Astrocyte (in vitro differentiated cells and primary cell): Measurements from ENCODE around the gene ARHGAP26. TPM values are rescaled to one million over a fixed set of nuclear protein-coding genes. Genes with fewer than 3 reads are reported as not detected.

Experiments used
- DNase-seq: peaks from one replicate; pipeline ENCODE4 v3.0.0-alpha.2; 2010; ENCODE audit warnings: low read depth
- FAIRE-seq: peaks from 2 replicates; lab custom pipeline; 2011; peaks lifted over from hg19 to GRCh38; lab: Jason Lieb, UNC
- H2AFZ ChIP-seq: 2 replicates; pipeline ENCODE4 v1.6.0; 2012; ENCODE audit warnings: low read depth, low read length, inconsistent platforms
- H3K27ac ChIP-seq: 2 replicates; pipeline ENCODE4 v1.5.1; 2011; ENCODE audit warnings: low read depth, low read length, inconsistent platforms
- H3K27me3 ChIP-seq: 2 replicates; pipeline ENCODE4 v1.6.0; 2011; ENCODE audit warnings: low read length, inconsistent platforms; ENCODE audit not compliant: insufficient read depth
- H3K36me3 ChIP-seq: 2 replicates; pipeline ENCODE4 v1.5.1; 2011; ENCODE audit warnings: low read length, inconsistent platforms; ENCODE audit not compliant: insufficient read depth
- H3K4me1 ChIP-seq: 2 replicates; pipeline ENCODE4 v1.5.1; 2011; ENCODE audit warnings: low read length, inconsistent platforms; ENCODE audit not compliant: insufficient read depth
- H3K4me2 ChIP-seq: 2 replicates; pipeline ENCODE4 v1.6.0; 2012; ENCODE audit warnings: low read length, inconsistent platforms
- H3K4me3 ChIP-seq: 2 replicates; pipeline ENCODE4 v1.5.1; 2011; ENCODE audit warnings: low read depth, mild to moderate bottlenecking, low read length, inconsistent platforms; ENCODE audit not compliant: insufficient read depth
- H3K79me2 ChIP-seq: 2 replicates; pipeline ENCODE4 v1.6.0; 2012; ENCODE audit warnings: mild to moderate bottlenecking, low read length, inconsistent platforms; ENCODE audit not compliant: insufficient read depth
- H3K9ac ChIP-seq: 2 replicates; pipeline ENCODE4 v1.6.0; 2012; ENCODE audit warnings: mild to moderate bottlenecking, low read length, inconsistent platforms
- H3K9me3 ChIP-seq: 2 replicates; pipeline ENCODE4 v1.5.1; 2012; ENCODE audit warnings: low read depth, mild to moderate bottlenecking, low read length, inconsistent platforms; ENCODE audit not compliant: insufficient read depth
- H4K20me1 ChIP-seq: 2 replicates; pipeline ENCODE4 v1.6.0; 2012; ENCODE audit warnings: low read length, inconsistent platforms; ENCODE audit not compliant: insufficient read depth
- H3K27ac Mint-ChIP-seq: one replicate; pipeline ENCODE4 v1.8.0; 2021; ENCODE audit warnings: mild to moderate bottlenecking, mixed read lengths; ENCODE audit not compliant: unreplicated experiment
- H3K27me3 Mint-ChIP-seq: one replicate; pipeline ENCODE4 v1.8.0; 2021; ENCODE audit warnings: low read depth, mixed read lengths; ENCODE audit not compliant: unreplicated experiment
- H3K36me3 Mint-ChIP-seq: one replicate; pipeline ENCODE4 v1.8.0; 2021; ENCODE audit warnings: low read depth, mixed read lengths; ENCODE audit not compliant: unreplicated experiment
- H3K4me1 Mint-ChIP-seq: one replicate; pipeline ENCODE4 v1.8.0; 2021; ENCODE audit warnings: low read depth, mixed read lengths; ENCODE audit not compliant: unreplicated experiment
- H3K4me3 Mint-ChIP-seq: one replicate; pipeline ENCODE4 v1.8.0; 2021; ENCODE audit warnings: mild to moderate bottlenecking, moderate library complexity, mixed read lengths; ENCODE audit not compliant: unreplicated experiment
- H3K9me3 Mint-ChIP-seq: one replicate; pipeline ENCODE4 v1.8.0; 2021; ENCODE audit warnings: mild to moderate bottlenecking, mixed read lengths; ENCODE audit not compliant: unreplicated experiment
- CTCF ChIP-seq: IDR thresholded peaks from 2 replicates; pipeline ENCODE4 v1.5.1; 2011; ENCODE audit warnings: low read depth, mild to moderate bottlenecking, inconsistent platforms, low read length, moderate library complexity; ENCODE audit not compliant: insufficient read depth
- EZH2 ChIP-seq: IDR thresholded peaks from 2 replicates; pipeline ENCODE4 v1.6.1; 2012; ENCODE audit warnings: mild to moderate bottlenecking, low read length, inconsistent platforms; ENCODE audit not compliant: insufficient read depth
- total RNA-seq: library from RNA; stranded (reverse); gene quantifications from 2 replicates; pipeline ENCODE4 v1.2.1, GENCODE V29; 2021

ARHGAP26 gene
- total RNA-seq, 1 donor from 2014 or later = 5.6 TPM

- H4K20me1 ChIP-seq = no peaks in the 10 kb centered on the region
- H3K9ac ChIP-seq = no peak overlapping the region
- Mint-ChIP-seq H3K27ac (peak overlapping the region; percentile 15), H3K9me3 (peaks cover 1% of the 10 kb centered on the region), H3K4me3 (no peak overlapping the region), H3K36me3 (peaks cover 2% of the 10 kb centered on the region), H3K27me3 (no peaks in the 10 kb centered on the region), H3K4me1 (peaks cover 24% of the 10 kb centered on the region)
- FAIRE-seq (no peak), DNase-seq (peak; percentile 58)
- H3K27ac ChIP-seq = no peak overlapping the region
- H3K79me2 ChIP-seq = no peaks in the 10 kb centered on the region
- no peak overlapping the region for H2AFZ ChIP-seq
- no peaks in the 10 kb centered on the region for H3K36me3 ChIP-seq
- peak overlapping the region; percentile 42 for H3K4me2 ChIP-seq
- no peaks in the 10 kb centered on the region for H3K9me3 ChIP-seq
- H3K4me1 ChIP-seq = no peaks in the 10 kb centered on the region
- TF ChIP-seq EZH2 (no peak), CTCF (no peak)
- no peaks in the 10 kb centered on the region for H3K27me3 ChIP-seq
- H3K4me3 ChIP-seq = no peak overlapping the region
These were observed 136.9 kb downstream of the ARHGAP26 start for GRCh38 chr5:142906863-142907671.

- H3K4me1 ChIP-seq = no peaks in the 10 kb centered on the region
- H3K4me2 ChIP-seq = no peak overlapping the region
- H3K9me3 ChIP-seq = no peaks in the 10 kb centered on the region
- Mint-ChIP-seq H3K9me3 (peaks cover 3% of the 10 kb centered on the region), H3K36me3 (peaks cover 6% of the 10 kb centered on the region), H3K4me3 (no peak overlapping the region), H3K4me1 (peaks cover 19% of the 10 kb centered on the region), H3K27ac (no peak overlapping the region), H3K27me3 (no peaks in the 10 kb centered on the region)
- no peaks in the 10 kb centered on the region for H3K27me3 ChIP-seq
- no peak for FAIRE-seq
- no peaks in the 10 kb centered on the region for H3K79me2 ChIP-seq
- no peak overlapping the region for H3K9ac ChIP-seq
- no peak overlapping the region for H3K4me3 ChIP-seq
- no peak for TF ChIP-seq CTCF
- TF ChIP-seq EZH2 = no peak
- no peak for DNase-seq
- no peak overlapping the region for H2AFZ ChIP-seq
- no peak overlapping the region for H3K27ac ChIP-seq
- H4K20me1 ChIP-seq = no peaks in the 10 kb centered on the region
- no peaks in the 10 kb centered on the region for H3K36me3 ChIP-seq
These were observed 138.5 kb downstream of the ARHGAP26 start for GRCh38 chr5:142908659-142909058.

GRCh38 chr5:142910128-142910527 lies 140.0 kb downstream of the ARHGAP26 start:
- H2AFZ ChIP-seq = no peak overlapping the region
- no peak for DNase-seq
- peaks cover 3% of the 10 kb centered on the region for H3K9me3 Mint-ChIP-seq
- no peaks in the 10 kb centered on the region for H3K79me2 ChIP-seq
- peaks cover 13% of the 10 kb centered on the region for H3K4me1 Mint-ChIP-seq
- no peaks in the 10 kb centered on the region for H3K27me3 ChIP-seq
- H3K4me1 ChIP-seq = no peaks in the 10 kb centered on the region
- H3K4me2 ChIP-seq = no peak overlapping the region
- H3K27ac ChIP-seq = no peak overlapping the region
- H4K20me1 ChIP-seq = no peaks in the 10 kb centered on the region
- peaks cover 6% of the 10 kb centered on the region for H3K36me3 Mint-ChIP-seq
- no peaks in the 10 kb centered on the region for H3K27me3 Mint-ChIP-seq
- no peak overlapping the region for H3K4me3 ChIP-seq
- H3K9ac ChIP-seq = no peak overlapping the region
- H3K27ac Mint-ChIP-seq = no peak overlapping the region
- TF ChIP-seq CTCF = no peak
- no peak for TF ChIP-seq EZH2
- H3K4me3 Mint-ChIP-seq = no peak overlapping the region
- FAIRE-seq = no peak
- H3K9me3 ChIP-seq = no peaks in the 10 kb centered on the region
- H3K36me3 ChIP-seq = no peaks in the 10 kb centered on the region
